AG09319 (cell line): ENCODE data around the gene STMP1.

Experiments
- DNase-seq: peaks from one replicate; pipeline ENCODE4 v3.0.0-alpha.2; 2010; ENCODE audit warnings: low read depth; ENCODE audit errors: extremely low read depth
- TF ChIP-seq, protein P1 (sequence below): IDR thresholded peaks from 2 replicates; pipeline ENCODE4 v1.5.1; 2011; ENCODE audit warnings: low read depth, mild to moderate bottlenecking, inconsistent platforms, low read length, moderate library complexity

The STMP1 gene

DNA sequence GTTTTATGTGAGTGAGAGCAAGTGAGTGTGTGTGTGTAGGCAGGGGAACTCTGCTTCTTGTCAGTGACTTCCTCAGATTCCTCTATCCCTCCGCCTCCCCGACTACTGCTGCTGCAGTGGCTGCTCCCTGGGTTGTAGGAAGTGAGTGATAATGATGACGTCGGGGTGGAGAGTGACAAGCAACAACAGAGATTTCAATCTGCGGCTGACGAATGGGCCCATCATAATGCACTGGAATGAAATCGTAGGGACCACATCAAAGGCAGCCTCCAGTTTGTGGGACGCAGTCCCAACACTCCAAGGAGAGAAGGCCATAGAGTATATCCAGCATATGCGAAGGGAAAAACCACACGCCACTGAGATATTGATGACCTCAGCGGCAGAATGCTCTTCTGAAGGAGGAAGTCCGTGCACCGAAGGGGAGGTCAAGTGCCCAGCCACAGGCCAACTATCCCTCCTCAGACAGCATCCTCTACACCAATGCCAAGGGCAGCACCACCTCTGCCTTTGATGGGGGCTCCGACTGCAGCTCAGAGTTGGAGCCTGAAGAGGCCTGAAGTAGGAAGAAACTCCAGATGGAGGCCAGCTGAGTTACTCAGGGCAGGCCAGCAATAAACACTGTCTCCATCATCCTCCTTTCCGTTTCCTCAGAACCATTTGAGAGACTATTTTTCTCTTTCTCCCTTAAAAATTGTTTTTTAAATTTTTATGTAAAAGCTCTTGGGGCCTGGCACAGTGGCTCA, 11.3 kb upstream of the STMP1 start:
- TF ChIP-seq, protein P1, sequence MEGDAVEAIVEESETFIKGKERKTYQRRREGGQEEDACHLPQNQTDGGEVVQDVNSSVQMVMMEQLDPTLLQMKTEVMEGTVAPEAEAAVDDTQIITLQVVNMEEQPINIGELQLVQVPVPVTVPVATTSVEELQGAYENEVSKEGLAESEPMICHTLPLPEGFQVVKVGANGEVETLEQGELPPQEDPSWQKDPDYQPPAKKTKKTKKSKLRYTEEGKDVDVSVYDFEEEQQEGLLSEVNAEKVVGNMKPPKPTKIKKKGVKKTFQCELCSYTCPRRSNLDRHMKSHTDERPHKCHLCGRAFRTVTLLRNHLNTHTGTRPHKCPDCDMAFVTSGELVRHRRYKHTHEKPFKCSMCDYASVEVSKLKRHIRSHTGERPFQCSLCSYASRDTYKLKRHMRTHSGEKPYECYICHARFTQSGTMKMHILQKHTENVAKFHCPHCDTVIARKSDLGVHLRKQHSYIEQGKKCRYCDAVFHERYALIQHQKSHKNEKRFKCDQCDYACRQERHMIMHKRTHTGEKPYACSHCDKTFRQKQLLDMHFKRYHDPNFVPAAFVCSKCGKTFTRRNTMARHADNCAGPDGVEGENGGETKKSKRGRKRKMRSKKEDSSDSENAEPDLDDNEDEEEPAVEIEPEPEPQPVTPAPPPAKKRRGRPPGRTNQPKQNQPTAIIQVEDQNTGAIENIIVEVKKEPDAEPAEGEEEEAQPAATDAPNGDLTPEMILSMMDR: no peak
- DNase-seq: no peak

DNA sequence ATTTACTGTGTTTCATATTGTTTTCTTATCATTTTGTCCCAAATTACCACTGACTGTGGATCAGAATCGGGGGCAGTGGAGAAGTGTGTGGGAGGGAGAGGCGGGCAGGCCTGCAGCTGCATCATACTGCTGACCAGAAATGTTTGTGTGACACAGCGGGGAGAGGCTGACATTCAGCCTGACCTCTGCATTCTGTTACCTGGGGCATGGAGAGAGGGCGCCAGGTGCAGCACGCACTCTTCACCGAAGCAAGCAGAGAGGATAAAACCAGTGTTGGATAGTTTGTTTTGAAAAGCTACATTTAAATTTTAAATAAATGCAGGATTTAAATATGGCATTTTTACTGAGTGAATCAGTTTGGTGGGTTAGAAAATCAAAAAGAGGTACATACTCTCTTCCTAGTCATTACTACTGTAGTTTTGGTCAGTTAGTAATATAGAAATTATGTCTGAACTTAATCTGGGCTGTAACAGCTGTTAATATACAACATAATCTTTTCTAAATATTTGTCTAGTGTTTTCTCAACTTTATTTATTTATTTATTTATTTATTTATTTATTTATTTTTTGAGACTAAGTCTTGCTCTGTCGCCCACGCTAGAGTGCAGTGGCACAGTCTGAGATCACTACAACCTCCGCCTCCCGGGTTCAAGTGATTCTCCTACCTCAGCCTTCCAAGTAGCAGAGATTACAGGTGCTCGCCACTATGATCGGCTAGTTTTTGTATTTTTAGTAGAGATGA, 8.8 kb upstream of the STMP1 start:
- DNase-seq: no peak
- TF ChIP-seq, protein P1: no peak

DNA sequence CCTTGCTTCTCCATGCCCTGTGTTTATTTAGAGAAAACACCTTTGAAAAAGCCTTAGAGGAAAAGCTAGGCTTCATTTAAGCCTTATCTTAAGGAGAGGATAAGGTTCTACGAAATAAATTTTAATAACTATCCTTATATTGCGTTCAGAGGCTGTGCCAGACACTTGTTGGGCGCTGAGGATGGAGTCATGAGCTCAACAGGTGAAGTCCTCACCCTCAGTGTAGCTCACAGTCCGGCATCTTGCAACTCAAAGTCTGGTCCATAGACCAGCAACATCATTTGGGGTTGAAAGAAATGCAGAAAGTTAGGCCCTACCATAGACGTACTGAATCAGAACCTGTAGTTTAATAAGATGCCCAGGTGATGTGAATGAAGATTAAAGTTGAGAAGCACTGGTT, 3.8 kb upstream of the STMP1 start:
- TF ChIP-seq, protein P1: no peak
- DNase-seq: no peak

DNA sequence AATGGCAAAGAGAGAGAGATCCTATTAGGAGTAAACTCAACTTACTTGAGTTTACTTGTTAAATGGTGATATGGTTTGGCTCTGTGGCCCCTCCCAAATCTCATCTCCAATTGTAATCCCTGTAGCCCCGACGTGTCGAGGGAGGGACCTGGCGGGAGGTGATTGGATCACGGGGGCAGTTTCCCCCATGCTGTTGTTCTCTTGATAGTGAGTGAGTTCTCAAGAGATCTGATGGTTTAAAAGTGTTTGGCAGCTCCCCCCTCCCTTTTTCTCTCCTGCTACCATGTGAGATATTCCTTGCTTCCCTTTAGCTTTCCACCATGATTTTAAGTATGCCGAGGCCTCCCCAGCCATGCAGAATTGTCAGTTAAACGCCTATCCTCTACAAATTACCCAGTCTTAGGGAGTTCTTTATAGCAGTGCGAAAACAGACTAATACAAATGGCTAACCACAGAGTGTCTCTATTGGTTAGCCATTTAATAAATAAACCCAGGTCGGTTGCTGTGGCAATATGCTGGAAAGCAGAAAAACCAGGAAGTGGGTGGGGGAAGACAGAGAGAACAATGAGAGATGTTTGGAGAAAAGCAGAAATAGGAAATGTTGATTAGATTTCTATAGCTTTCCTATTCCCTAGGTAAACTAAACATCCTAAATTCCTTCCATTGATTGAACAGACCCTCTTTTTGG, 3.0 kb upstream of the STMP1 start:
- TF ChIP-seq, protein P1: no peak

DNA sequence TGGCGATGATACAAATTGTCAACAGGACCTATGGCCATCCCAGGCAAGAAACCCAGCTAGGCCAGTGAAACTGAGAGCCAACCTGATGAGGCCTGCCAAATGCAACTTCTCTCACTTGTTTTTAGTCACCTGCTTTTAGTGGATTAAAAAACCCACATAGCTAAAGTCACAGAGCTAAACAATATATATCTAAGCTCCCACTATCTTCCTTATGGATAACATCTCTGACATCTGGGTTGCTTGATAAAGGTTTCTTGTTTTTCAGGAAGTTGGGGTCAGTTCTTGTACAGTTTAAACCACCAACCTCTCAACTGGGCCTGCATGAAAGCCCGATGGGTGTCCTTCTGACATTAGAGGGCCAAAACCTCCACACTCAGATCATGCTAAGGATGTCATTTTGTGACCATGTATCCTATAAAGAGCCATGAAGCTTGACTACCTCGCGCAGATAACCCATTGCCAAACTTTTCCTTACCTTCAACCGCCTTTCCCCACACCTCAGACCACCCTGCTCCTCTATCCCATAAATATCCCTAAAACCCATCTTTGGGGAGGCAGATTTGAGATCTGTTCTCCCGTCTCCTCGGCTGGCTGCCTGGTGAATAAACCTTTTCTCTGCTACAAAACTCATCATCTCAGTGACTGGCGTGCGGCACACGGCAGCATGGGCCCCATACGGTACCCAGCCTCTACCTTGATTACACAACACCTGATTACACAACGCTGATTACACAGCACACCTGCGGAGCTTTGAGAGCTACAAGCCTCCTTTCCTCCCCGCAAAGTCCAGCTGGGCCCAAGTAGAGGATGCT, 797 bp upstream of the STMP1 start:
- TF ChIP-seq, protein P1: no peak
- no peak for DNase-seq

More for the DNA sequence above, 3.0 kb upstream of the STMP1 start:
- no peak for DNase-seq

DNA sequence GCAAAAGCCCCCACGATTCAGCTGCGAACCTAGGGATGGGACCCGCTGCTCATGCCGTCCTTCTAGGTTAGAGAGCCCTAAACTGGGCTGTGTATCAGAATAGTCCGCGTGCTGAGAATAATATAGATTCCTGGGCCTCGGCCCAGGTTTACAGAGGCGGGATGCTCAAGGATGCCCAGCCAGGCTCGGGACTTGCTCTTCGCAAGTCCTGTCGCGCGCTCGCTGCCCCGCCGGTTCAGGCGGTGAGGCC, 266 bp upstream of the STMP1 start:
- TF ChIP-seq, protein P1: no peak

More for the DNA sequence above, 266 bp upstream of the STMP1 start:
- DNase-seq: no peak
